Endothelial cell of umbilical vein (primary cell): ENCODE results near the gene NSFL1C. TPM values are rescaled to one million over a fixed set of nuclear protein-coding genes. Genes with fewer than 3 reads are reported as not detected.

ENCODE experiments used
- BruUV-seq: library from RNA; stranded (reverse); fragments of 400-500 nt; replicated peaks from 2 replicates; lab custom pipeline; 2021; lab: Mats Ljungman, UMichigan
- CTCF ChIA-PET: fragments of 300-600, 350-600 bp; sonication (Branson Sonifier 250); formaldehyde crosslinking; loops from one replicate; lab custom pipeline; 2021; ENCODE audit warnings: antibody characterized with exemption, inconsistent platforms; lab: Charles Lee
- POLR2A ChIA-PET: fragments of 300-600, 350-600 bp; sonication (Branson Sonifier 250); formaldehyde crosslinking; loops from one replicate; lab custom pipeline; 2021; ENCODE audit warnings: antibody characterized with exemption, inconsistent platforms; lab: Charles Lee
- DNase-seq: peaks from one replicate; pipeline ENCODE4 v3.0.0-alpha.2; 2011; ENCODE audit warnings: low read depth, low spot score
- FAIRE-seq: peaks from 2 replicates; lab custom pipeline; 2011; peaks lifted over from hg19 to GRCh38; lab: Jason Lieb, UNC
- H2AFZ ChIP-seq: 2 replicates; pipeline ENCODE4 v1.6.0; 2012; ENCODE audit warnings: low read depth, low read length, control low read depth, inconsistent platforms
- H3K27ac ChIP-seq: 2 replicates; pipeline ENCODE4 v1.5.1; 2011; ENCODE audit warnings: low read depth, mild to moderate bottlenecking, control low read depth, low read length, moderate library complexity; ENCODE audit not compliant: insufficient read depth
- H3K27me3 ChIP-seq, 2 experiments: 2 replicates each; pipeline versions ENCODE4 v1.6.0 to v1.6.1; 2011; ENCODE audit warnings: low read length in 2 of 2, mixed read lengths in 1 of 2; ENCODE audit not compliant: control insufficient read depth in 2 of 2, insufficient read depth in 2 of 2
- H3K36me3 ChIP-seq, 2 experiments: 2 replicates in 1 of 2; 3 replicates in 1 of 2; pipeline ENCODE4 v1.5.1; 2011; ENCODE audit warnings: low read length in 2 of 2, mild to moderate bottlenecking in 1 of 2, moderate library complexity in 1 of 2; ENCODE audit not compliant: control insufficient read depth in 2 of 2, insufficient read depth in 2 of 2; ENCODE audit errors: extremely low read depth in 1 of 2
- H3K4me1 ChIP-seq: 3 replicates; pipeline ENCODE4 v1.5.1; 2011; ENCODE audit warnings: mild to moderate bottlenecking, low read length; ENCODE audit not compliant: control insufficient read depth, insufficient read depth; ENCODE audit errors: extremely low read depth
- H3K4me2 ChIP-seq: 2 replicates; pipeline ENCODE4 v1.6.1; 2011; ENCODE audit warnings: low read length, control low read depth, mixed read lengths; ENCODE audit not compliant: insufficient read depth
- H3K4me3 ChIP-seq, 3 experiments: fragments of 200-600 bp in 1 of 3; sonication (generic), shearing (Covaris generic) in 1 of 3; replicated peaks in 1 of 3; 2 replicates each; pipeline ENCODE4 v1.5.1; 2011 to 2016; ENCODE audit warnings: control low read depth in 3 of 3, low read length in 3 of 3, mild to moderate bottlenecking in 2 of 3, inconsistent platforms in 1 of 3, low read depth in 1 of 3, moderate library complexity in 1 of 3; ENCODE audit not compliant: insufficient read depth in 1 of 3
- H3K79me2 ChIP-seq: 2 replicates; pipeline ENCODE4 v1.6.0; 2012; ENCODE audit warnings: low read length, inconsistent platforms; ENCODE audit not compliant: control insufficient read depth, insufficient read depth
- H3K9ac ChIP-seq: replicated peaks from 2 replicates; pipeline ENCODE3; 2011; ENCODE audit warnings: low read length, control low read depth; ENCODE audit not compliant: insufficient read depth; ENCODE audit errors: extremely low read depth
- H3K9me1 ChIP-seq: replicated peaks from 3 replicates; pipeline ENCODE4 v1.6.0; 2011; ENCODE audit warnings: mild to moderate bottlenecking, low read length; ENCODE audit not compliant: control insufficient read depth, insufficient read depth; ENCODE audit errors: extremely low read depth
- H3K9me3 ChIP-seq: replicated peaks from 2 replicates; pipeline ENCODE4 v1.5.1; 2012; ENCODE audit warnings: low read length, inconsistent platforms; ENCODE audit not compliant: control insufficient read depth, insufficient read depth
- H4K20me1 ChIP-seq: replicated peaks from 2 replicates; pipeline ENCODE3; 2011; ENCODE audit warnings: mild to moderate bottlenecking, low read length; ENCODE audit not compliant: control insufficient read depth, insufficient read depth; ENCODE audit errors: extremely low read depth
- CTCF ChIP-seq, 2 donors: IDR thresholded peaks; 1 replicate in 1 of 2; 2 replicates in 1 of 2; pipeline ENCODE4 v1.5.1; 2011; ENCODE audit warnings: low read length in 2 of 2, mild to moderate bottlenecking in 2 of 2, moderate library complexity in 2 of 2, control low read depth in 1 of 2, inconsistent platforms in 1 of 2, low read depth in 1 of 2; ENCODE audit not compliant: insufficient read depth in 1 of 2; ENCODE audit errors: extremely low read depth in 1 of 2
- EZH2 ChIP-seq: IDR thresholded peaks from 2 replicates; pipeline ENCODE4 v1.6.1; 2012; ENCODE audit warnings: borderline replicate concordance, low read depth, mild to moderate bottlenecking, moderate library complexity, low read length, inconsistent platforms; ENCODE audit not compliant: severe bottlenecking
- FOS ChIP-seq: IDR thresholded peaks from 2 replicates; pipeline ENCODE4 v1.6.1; 2011; ENCODE audit warnings: mild to moderate bottlenecking, low read length, moderate library complexity, borderline replicate concordance; ENCODE audit not compliant: insufficient read depth
- GATA2 ChIP-seq: IDR thresholded peaks from 2 replicates; pipeline ENCODE4 v1.7.0; 2011; ENCODE audit warnings: low read depth, mild to moderate bottlenecking, moderate library complexity, mixed read lengths, low read length; ENCODE audit not compliant: insufficient read length, insufficient read depth
- JUN ChIP-seq: IDR thresholded peaks from 2 replicates; pipeline ENCODE4 v1.6.1; 2011; ENCODE audit warnings: borderline replicate concordance, low read depth; ENCODE audit not compliant: insufficient read length, insufficient read depth
- MAX ChIP-seq: IDR thresholded peaks from 2 replicates; pipeline ENCODE4 v1.6.1; 2011; ENCODE audit not compliant: insufficient read depth, insufficient read length
- MYC ChIP-seq: IDR thresholded peaks from one replicate; pipeline ENCODE4 v1.6.1; 2011; ENCODE audit warnings: mild to moderate bottlenecking, low read depth, low read length
- POLR2A ChIP-seq: IDR thresholded peaks from 2 replicates; pipeline ENCODE4 v1.6.1; 2012; ENCODE audit warnings: low read depth, mild to moderate bottlenecking, control low read depth, low read length
- POLR2AphosphoS5 ChIP-seq: IDR thresholded peaks from 2 replicates; pipeline ENCODE4 v1.6.1; 2012; ENCODE audit warnings: low read depth, mild to moderate bottlenecking, control low read depth, low read length, moderate library complexity; ENCODE audit not compliant: insufficient read depth
- dilution Hi-C: fragments of 300-500 bp; cut with MboI; formaldehyde crosslinking; loops from one replicate; pipeline ENCODE4 v1.15.0; 2019; ENCODE audit warnings: low sequenced_read_pairs; ENCODE audit not compliant: extremely low pct_ligation_motif_present
- intact Hi-C: fragments of 100-400 bp; cut with micrococcal nuclease; formaldehyde crosslinking; loops from one replicate; pipeline ENCODE4 v1.10.0; 2022
- polyA plus RNA-seq, 4 experiments: library from polyadenylated mRNA; depleted of rRNA in 3 of 4; stranded (reverse) in 3 of 4; unstranded in 1 of 4; fragments of >200 nt; gene quantifications; 2 replicates each; pipeline versions ENCODE4 v1.2.1 to v1.2.3, GENCODE V29; 2011 to 2012; ENCODE audit warnings: missing spikeins in 1 of 4
- total RNA-seq: library from RNA; stranded (reverse); gene quantifications from 2 replicates; pipeline ENCODE4 v1.2.3, GENCODE V29; 2021

NSFL1C gene
- total and polyA plus RNA-seq, 2 donors (not counting 3 experiments of a cell fraction or from before 2014, with no cell fraction given), result 27.3 to 95.7 TPM

GRCh38 chr20:1457992-1458391, 8.7 kb downstream of the NSFL1C start:
- TF ChIP-seq POLR2AphosphoS5 (no peak), POLR2A (no peak), FOS (no peak), GATA2 (no peak), EZH2 (no peak), JUN (no peak), MAX (no peak), MYC (no peak), CTCF (IDR thresholded peaks at IDR 0.05; ENCODE audit: extremely low read depth in 1 of 2, insufficient read depth in 1 of 2, low read depth in 1 of 2, low read length in 2 of 2) (no peak)
- Histone ChIP-seq H3K4me3 (no peak overlapping the region), H4K20me1 (no peaks in the 10 kb centered on the region), H3K4me1 (no peaks in the 10 kb centered on the region), H3K27ac (no peak overlapping the region), H3K36me3 (peaks cover 36 to 46% of the 10 kb centered on the region in 2 experiments), H2AFZ (no peak overlapping the region), H3K9ac (no peak overlapping the region), H3K9me3 (no peaks in the 10 kb centered on the region), H3K27me3 (no peaks in the 10 kb centered on the region), H3K4me2 (no peak overlapping the region), H3K79me2 (peaks cover 32% of the 10 kb centered on the region), H3K9me1 (no peaks in the 10 kb centered on the region)
- FAIRE-seq, result no peak
- intact Hi-C loops (no loop called here), dilution Hi-C loops (no loop called here)
- POLR2A ChIA-PET, result no interaction called here
- CTCF ChIA-PET, result interaction anchor here (1.1 to 1.8 kb wide), 4 partner anchors 8 to 145 kb away, joined by 3 to 5 read pairs (median 4); partner anchors contain the start of gene NSFL1C
- DNase-seq, result no peak
- BruUV-seq, result no TSS peak
